ENCODE results near the gene CBLB. TPM values are rescaled to one million over a fixed set of nuclear protein-coding genes. Genes with fewer than 3 reads are reported as not detected.

Gene CBLB
- total RNA-seq, 2 experiments from 2014 or later: 104 to 113 TPM

DNA sequence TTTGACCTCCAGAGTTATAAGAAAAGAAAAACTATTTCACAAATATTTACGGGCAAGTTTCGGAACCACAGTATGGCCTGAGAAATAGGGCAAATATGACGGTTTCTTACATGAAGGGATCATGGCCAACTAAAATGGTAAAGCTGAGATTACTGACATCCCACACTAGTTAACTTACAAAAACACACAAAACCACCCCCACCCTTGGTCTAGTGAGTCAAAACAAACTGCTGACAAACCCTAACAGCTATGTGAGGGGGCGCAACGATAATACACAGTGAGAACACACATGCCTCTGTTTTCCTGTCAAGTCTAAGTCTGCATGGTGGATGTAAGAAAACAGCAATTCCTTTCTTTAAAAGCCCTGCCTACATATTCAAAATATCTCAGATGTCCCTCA, 32.3 kb downstream of the CBLB start:
- intact Hi-C loops (cut with micrococcal nuclease): no loop called here
- peak overlapping the region; percentile 79 for H3K27ac Mint-ChIP-seq
- H3K27me3 Mint-ChIP-seq: no peaks in the 10 kb centered on the region
- POLR2A ChIA-PET: interaction anchor here (0.7 to 1.7 kb wide), 8 partner anchors 11 to 354 kb away, joined by 3 to 8 read pairs (median 4); no protein-coding TSS in a partner anchor
- no peaks in the 10 kb centered on the region for H3K9me3 Mint-ChIP-seq
- peaks cover 80% of the 10 kb centered on the region for H3K4me1 Mint-ChIP-seq (ENCODE audit: low read depth)
- DNase-seq (peak; percentile 78), ATAC-seq (peak; percentile 71)
- CTCF ChIA-PET: interaction anchor here (0.9 to 1.4 kb wide), 2 partner anchors 14 to 33 kb away, joined by 3 read pairs; no protein-coding TSS in a partner anchor
- H3K36me3 Mint-ChIP-seq (ENCODE audit: low read depth): peaks cover 65% of the 10 kb centered on the region
- H3K4me3 Mint-ChIP-seq: peak overlapping the region; percentile 43
- TF ChIP-seq, protein P1, sequence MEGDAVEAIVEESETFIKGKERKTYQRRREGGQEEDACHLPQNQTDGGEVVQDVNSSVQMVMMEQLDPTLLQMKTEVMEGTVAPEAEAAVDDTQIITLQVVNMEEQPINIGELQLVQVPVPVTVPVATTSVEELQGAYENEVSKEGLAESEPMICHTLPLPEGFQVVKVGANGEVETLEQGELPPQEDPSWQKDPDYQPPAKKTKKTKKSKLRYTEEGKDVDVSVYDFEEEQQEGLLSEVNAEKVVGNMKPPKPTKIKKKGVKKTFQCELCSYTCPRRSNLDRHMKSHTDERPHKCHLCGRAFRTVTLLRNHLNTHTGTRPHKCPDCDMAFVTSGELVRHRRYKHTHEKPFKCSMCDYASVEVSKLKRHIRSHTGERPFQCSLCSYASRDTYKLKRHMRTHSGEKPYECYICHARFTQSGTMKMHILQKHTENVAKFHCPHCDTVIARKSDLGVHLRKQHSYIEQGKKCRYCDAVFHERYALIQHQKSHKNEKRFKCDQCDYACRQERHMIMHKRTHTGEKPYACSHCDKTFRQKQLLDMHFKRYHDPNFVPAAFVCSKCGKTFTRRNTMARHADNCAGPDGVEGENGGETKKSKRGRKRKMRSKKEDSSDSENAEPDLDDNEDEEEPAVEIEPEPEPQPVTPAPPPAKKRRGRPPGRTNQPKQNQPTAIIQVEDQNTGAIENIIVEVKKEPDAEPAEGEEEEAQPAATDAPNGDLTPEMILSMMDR (IDR thresholded peaks at IDR 0.05): no peak

DNA sequence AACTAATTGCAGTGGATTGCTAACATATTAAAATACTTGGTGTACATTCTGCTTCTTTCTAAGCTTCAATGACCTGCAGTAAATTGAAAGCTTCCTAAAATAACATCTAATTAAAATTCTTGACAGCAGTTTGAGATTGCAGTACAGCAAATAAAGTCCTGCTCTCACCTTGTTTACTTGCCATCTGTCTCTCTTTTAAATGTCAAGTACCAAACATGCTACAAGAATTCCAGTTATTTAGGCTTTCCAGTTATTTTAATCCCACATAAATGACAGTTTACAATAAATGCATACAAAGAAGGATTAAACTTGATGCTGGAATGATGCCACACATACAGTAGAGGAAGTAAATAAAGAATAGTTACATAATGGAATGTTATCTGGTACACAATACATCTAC, 33.2 kb downstream of the CBLB start:
- Mint-ChIP-seq H3K9me3 (no peaks in the 10 kb centered on the region), H3K27ac (peak overlapping the region; percentile 52), H3K4me1 (ENCODE audit: low read depth) (peaks cover 89% of the 10 kb centered on the region), H3K36me3 (ENCODE audit: low read depth) (peaks cover 73% of the 10 kb centered on the region), H3K27me3 (no peaks in the 10 kb centered on the region), H3K4me3 (no peak overlapping the region)
- ATAC-seq: no peak
- ChIA-PET POLR2A (interaction anchor here (1.0 to 1.6 kb wide), 3 partner anchors 10 to 32 kb away, joined by 3 to 5 read pairs (median 4); no protein-coding TSS in a partner anchor), CTCF (interaction anchor here (1.0 to 1.1 kb wide), 2 partner anchors 10 to 32 kb away, joined by 4 read pairs; no protein-coding TSS in a partner anchor)
- intact Hi-C loops (cut with micrococcal nuclease): no loop called here
- DNase-seq: no peak
- TF ChIP-seq, protein P1 (IDR thresholded peaks at IDR 0.05): no peak

DNA sequence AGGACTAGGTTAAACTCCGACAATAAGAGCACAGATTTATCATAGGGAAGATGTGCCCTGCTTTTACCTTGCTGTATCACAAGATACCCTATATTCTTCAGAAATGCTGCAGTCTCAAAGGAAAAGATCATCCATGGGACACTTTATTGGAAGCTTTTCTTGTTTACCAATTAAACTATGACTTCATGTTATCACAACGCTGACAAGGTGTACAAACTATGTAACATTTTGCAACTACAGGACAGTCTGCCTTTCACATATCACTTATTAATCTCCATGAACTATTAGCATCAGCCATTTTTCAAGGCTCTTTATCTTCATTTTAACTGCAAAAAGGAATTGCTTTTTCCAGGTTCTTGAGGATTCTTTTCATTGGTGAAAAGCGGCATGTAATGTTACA, 34.0 kb downstream of the CBLB start:
- Mint-ChIP-seq H3K27ac (peak overlapping the region; percentile 85), H3K4me1 (ENCODE audit: low read depth) (peaks cover 88% of the 10 kb centered on the region), H3K9me3 (no peaks in the 10 kb centered on the region), H3K4me3 (no peak overlapping the region), H3K36me3 (ENCODE audit: low read depth) (peaks cover 73% of the 10 kb centered on the region), H3K27me3 (no peaks in the 10 kb centered on the region)
- ChIA-PET CTCF (interaction anchor here (1.0 to 1.1 kb wide), 2 partner anchors 9 to 33 kb away, joined by 4 read pairs; no protein-coding TSS in a partner anchor), POLR2A (interaction anchor here (1.6 kb wide), 1 partner anchor 33 kb away, joined by 5 read pairs; no protein-coding TSS in a partner anchor)
- no peak for ATAC-seq
- TF ChIP-seq, protein P1 (IDR thresholded peaks at IDR 0.05): no peak
- intact Hi-C loops (cut with micrococcal nuclease): no loop called here
- no peak for DNase-seq

DNA sequence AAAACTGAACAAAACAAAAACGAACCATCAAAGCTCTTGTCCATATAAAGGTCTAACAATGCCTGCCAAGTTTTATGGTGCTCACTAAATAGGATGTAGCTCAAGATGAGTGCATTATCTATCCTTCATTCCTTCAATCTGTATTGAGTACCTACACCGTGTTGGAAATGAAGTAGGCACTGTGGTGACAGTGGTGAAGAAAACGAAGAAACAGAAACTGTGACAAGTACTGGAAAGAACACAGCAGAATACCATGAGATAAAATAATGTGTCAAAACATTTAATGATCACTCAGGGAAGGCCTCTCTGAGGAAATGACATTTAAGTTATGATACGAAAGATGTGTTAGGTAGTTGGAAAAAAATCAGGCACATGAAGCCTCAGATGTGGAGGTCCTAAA, 36.2 kb downstream of the CBLB start:
- H3K9me3 Mint-ChIP-seq: no peaks in the 10 kb centered on the region
- no peaks in the 10 kb centered on the region for H3K27me3 Mint-ChIP-seq
- DNase-seq (peak; percentile 49), ATAC-seq (peak; percentile 60)
- CTCF ChIA-PET: no interaction called here
- peaks cover 85% of the 10 kb centered on the region for H3K4me1 Mint-ChIP-seq (ENCODE audit: low read depth)
- peaks cover 65% of the 10 kb centered on the region for H3K36me3 Mint-ChIP-seq (ENCODE audit: low read depth)
- TF ChIP-seq, protein P1 (IDR thresholded peaks at IDR 0.05): no peak
- H3K27ac Mint-ChIP-seq: peak overlapping the region; percentile 96
- intact Hi-C loops (cut with micrococcal nuclease): no loop called here
- POLR2A ChIA-PET: interaction anchor here (2.6 kb wide), 1 partner anchor 31 kb away, joined by 9 read pairs; no protein-coding TSS in a partner anchor
- peak overlapping the region; percentile 45 for H3K4me3 Mint-ChIP-seq

DNA sequence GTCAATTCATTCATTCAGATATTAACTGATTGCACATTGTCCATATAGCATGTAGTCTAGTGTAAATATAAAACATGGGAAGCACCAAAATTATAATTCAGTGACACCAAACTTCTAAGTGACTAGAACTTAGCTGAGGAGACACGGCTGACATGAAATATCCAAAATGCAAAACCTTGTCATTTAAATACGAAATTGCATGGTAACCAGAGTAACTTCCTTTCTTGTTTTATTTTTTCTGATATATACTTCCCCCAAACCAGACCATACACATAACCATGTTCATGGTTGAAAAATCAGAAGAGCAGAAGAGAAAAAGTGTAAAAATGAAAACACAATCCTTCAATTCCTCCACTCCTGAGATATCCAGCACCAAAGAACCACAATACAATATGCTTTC, 38.0 kb downstream of the CBLB start:
- DNase-seq (no peak), ATAC-seq (no peak)
- H3K4me3 Mint-ChIP-seq: peak overlapping the region; percentile 51
- H3K9me3 Mint-ChIP-seq: no peaks in the 10 kb centered on the region
- intact Hi-C loops (cut with micrococcal nuclease): no loop called here
- CTCF ChIA-PET: interaction anchor here (1.1 to 1.6 kb wide), 2 partner anchors 9 to 17 kb away, joined by 3 to 4 read pairs; no protein-coding TSS in a partner anchor
- H3K27ac Mint-ChIP-seq: peak overlapping the region; percentile 93
- H3K27me3 Mint-ChIP-seq: no peaks in the 10 kb centered on the region
- TF ChIP-seq, protein P1 (IDR thresholded peaks at IDR 0.05): no peak
- H3K36me3 Mint-ChIP-seq (ENCODE audit: low read depth): peaks cover 61% of the 10 kb centered on the region
- peaks cover 84% of the 10 kb centered on the region for H3K4me1 Mint-ChIP-seq (ENCODE audit: low read depth)
- POLR2A ChIA-PET: interaction anchor here (0.8 to 2.6 kb wide), 3 partner anchors 27 to 502 kb away, joined by 5 to 10 read pairs (median 9); no protein-coding TSS in a partner anchor

All from activated CD8-positive, alpha-beta T cell treated with anti-CD3 and anti-CD28 coated beads for 36 hours (primary cell).